Stimulated activated naive CD8-positive, alpha-beta T cell treated with anti-CD3 and anti-CD28 coated beads, Interleukin-15, amount 100 ng/mL, for 72 hours (primary cell): ENCODE measurements around the gene VEGFC.

ENCODE experiments used
- ATAC-seq: fragments of 150-1000 bp; cut with Tn5 transposase; 2 replicates; pipeline ENCODE4 v1.10.0; 2021; ENCODE audit warnings: mild to moderate bottlenecking, moderate library complexity
- DNase-seq, 2 donors: peaks; one replicate each; pipeline ENCODE4 v3.0.0; 2021 to 2022
- H3K27ac Mint-ChIP-seq, 2 donors: one replicate each; pipeline ENCODE4 v1.8.0; 2022; ENCODE audit warnings: mild to moderate bottlenecking in 2 of 2, mixed read lengths in 2 of 2, moderate library complexity in 2 of 2
- H3K27me3 Mint-ChIP-seq: one replicate; pipeline ENCODE4 v1.8.0; 2022; ENCODE audit warnings: mixed read lengths
- H3K4me1 Mint-ChIP-seq: one replicate; pipeline ENCODE4 v1.8.0; 2022; ENCODE audit warnings: mild to moderate bottlenecking, mixed read lengths
- H3K4me3 Mint-ChIP-seq, 2 donors: one replicate each; pipeline ENCODE4 v1.8.0; 2022; ENCODE audit warnings: mild to moderate bottlenecking in 2 of 2, mixed read lengths in 2 of 2, moderate library complexity in 1 of 2
- H3K9me3 Mint-ChIP-seq, 2 donors: one replicate each; pipeline ENCODE4 v1.8.0; 2022; ENCODE audit warnings: mixed read lengths in 2 of 2

Gene VEGFC

GRCh38 chr4:176755613-176756012 is 37.1 kb downstream of the VEGFC start:
- Mint-ChIP-seq H3K27ac (no peak overlapping the region), H3K4me3 (no peak overlapping the region), H3K9me3 (no peaks in the 10 kb centered on the region), H3K4me1 (no peaks in the 10 kb centered on the region), H3K27me3 (no peaks in the 10 kb centered on the region)
- ATAC-seq (no peak), DNase-seq (no peak)

GRCh38 chr4:176755001-176755400 is 37.7 kb downstream of the VEGFC start:
- ATAC-seq (no peak), DNase-seq (no peak)
- H3K27ac Mint-ChIP-seq = no peak overlapping the region
- no peaks in the 10 kb centered on the region for H3K9me3 Mint-ChIP-seq
- H3K27me3 Mint-ChIP-seq = no peaks in the 10 kb centered on the region
- no peaks in the 10 kb centered on the region for H3K4me1 Mint-ChIP-seq
- no peak overlapping the region for H3K4me3 Mint-ChIP-seq

- Mint-ChIP-seq H3K4me1 (no peaks in the 10 kb centered on the region), H3K27ac (no peak overlapping the region), H3K27me3 (no peaks in the 10 kb centered on the region), H3K9me3 (no peaks in the 10 kb centered on the region), H3K4me3 (no peak overlapping the region)
- no peak for DNase-seq
- no peak for ATAC-seq
These were observed 39.7 kb downstream of the VEGFC start for GRCh38 chr4:176753049-176753448.

GRCh38 chr4:176752191-176752749 is 40.5 kb downstream of the VEGFC start:
- no peak overlapping the region for H3K4me3 Mint-ChIP-seq
- no peaks in the 10 kb centered on the region for H3K9me3 Mint-ChIP-seq
- H3K27ac Mint-ChIP-seq = no peak overlapping the region
- no peaks in the 10 kb centered on the region for H3K27me3 Mint-ChIP-seq
- ATAC-seq = no peak
- DNase-seq = no peak
- H3K4me1 Mint-ChIP-seq = no peaks in the 10 kb centered on the region

GRCh38 chr4:176751061-176751460 is 41.7 kb downstream of the VEGFC start:
- Mint-ChIP-seq H3K4me1 (no peaks in the 10 kb centered on the region), H3K27ac (no peak overlapping the region), H3K4me3 (no peak overlapping the region), H3K27me3 (no peaks in the 10 kb centered on the region), H3K9me3 (no peaks in the 10 kb centered on the region)
- ATAC-seq = no peak
- no peak for DNase-seq

- Mint-ChIP-seq H3K27ac (no peak overlapping the region), H3K4me3 (no peak overlapping the region), H3K27me3 (no peaks in the 10 kb centered on the region), H3K9me3 (no peaks in the 10 kb centered on the region), H3K4me1 (no peaks in the 10 kb centered on the region)
- DNase-seq = no peak
- no peak for ATAC-seq
These were observed 45.9 kb downstream of the VEGFC start for GRCh38 chr4:176746846-176747245.

- Mint-ChIP-seq H3K4me3 (no peak overlapping the region), H3K27ac (no peak overlapping the region), H3K4me1 (no peaks in the 10 kb centered on the region), H3K9me3 (no peaks in the 10 kb centered on the region), H3K27me3 (no peaks in the 10 kb centered on the region)
- DNase-seq (no peak), ATAC-seq (no peak)
These were observed 46.8 kb downstream of the VEGFC start for GRCh38 chr4:176745902-176746301.

- H3K27me3 Mint-ChIP-seq = no peaks in the 10 kb centered on the region
- no peak for DNase-seq
- H3K9me3 Mint-ChIP-seq = no peaks in the 10 kb centered on the region
- no peak overlapping the region for H3K4me3 Mint-ChIP-seq
- no peak overlapping the region for H3K27ac Mint-ChIP-seq
- H3K4me1 Mint-ChIP-seq = no peaks in the 10 kb centered on the region
- no peak for ATAC-seq
These were observed 48.6 kb downstream of the VEGFC start for GRCh38 chr4:176744091-176744490.

- Mint-ChIP-seq H3K4me3 (no peak overlapping the region), H3K4me1 (no peaks in the 10 kb centered on the region), H3K27ac (no peak overlapping the region), H3K9me3 (no peaks in the 10 kb centered on the region), H3K27me3 (no peaks in the 10 kb centered on the region)
- DNase-seq = no peak
- no peak for ATAC-seq
These were observed 50.5 kb downstream of the VEGFC start for GRCh38 chr4:176742211-176742610.

- Mint-ChIP-seq H3K4me3 (no peak overlapping the region), H3K9me3 (no peaks in the 10 kb centered on the region), H3K27ac (no peak overlapping the region), H3K27me3 (no peaks in the 10 kb centered on the region), H3K4me1 (no peaks in the 10 kb centered on the region)
- DNase-seq = no peak
- no peak for ATAC-seq
These were observed 51.5 kb downstream of the VEGFC start for GRCh38 chr4:176741253-176741652.

GRCh38 chr4:176735300-176735699 is 57.4 kb downstream of the VEGFC start:
- no peak for DNase-seq

GRCh38 chr4:176734461-176734860 is 58.3 kb downstream of the VEGFC start:
- DNase-seq (no peak), ATAC-seq (no peak)
- Mint-ChIP-seq H3K27me3 (no peaks in the 10 kb centered on the region), H3K4me3 (no peak overlapping the region), H3K27ac (no peak overlapping the region), H3K9me3 (no peaks in the 10 kb centered on the region), H3K4me1 (no peaks in the 10 kb centered on the region)

More at GRCh38 chr4:176735300-176735699, 57.4 kb downstream of the VEGFC start:
- no peak overlapping the region for H3K4me3 Mint-ChIP-seq
- no peaks in the 10 kb centered on the region for H3K27me3 Mint-ChIP-seq
- H3K27ac Mint-ChIP-seq = no peak overlapping the region
- ATAC-seq = no peak
- no peaks in the 10 kb centered on the region for H3K9me3 Mint-ChIP-seq
- no peaks in the 10 kb centered on the region for H3K4me1 Mint-ChIP-seq

- ATAC-seq = no peak
- H3K27ac Mint-ChIP-seq = no peak overlapping the region
- no peaks in the 10 kb centered on the region for H3K27me3 Mint-ChIP-seq
- no peaks in the 10 kb centered on the region for H3K9me3 Mint-ChIP-seq
- DNase-seq = no peak
- H3K4me1 Mint-ChIP-seq = no peaks in the 10 kb centered on the region
- no peak overlapping the region for H3K4me3 Mint-ChIP-seq
These were observed 63.2 kb downstream of the VEGFC start for GRCh38 chr4:176729489-176729888.

- DNase-seq (no peak), ATAC-seq (no peak)
- no peak overlapping the region for H3K4me3 Mint-ChIP-seq
- H3K27me3 Mint-ChIP-seq = no peaks in the 10 kb centered on the region
- no peaks in the 10 kb centered on the region for H3K4me1 Mint-ChIP-seq
- no peaks in the 10 kb centered on the region for H3K9me3 Mint-ChIP-seq
- H3K27ac Mint-ChIP-seq = no peak overlapping the region
These were observed 65.9 kb downstream of the VEGFC start for GRCh38 chr4:176726803-176727202.

- Mint-ChIP-seq H3K27ac (no peak overlapping the region), H3K4me1 (no peaks in the 10 kb centered on the region), H3K4me3 (no peak overlapping the region), H3K9me3 (no peaks in the 10 kb centered on the region), H3K27me3 (no peaks in the 10 kb centered on the region)
- DNase-seq (no peak), ATAC-seq (no peak)
These were observed 71.3 kb downstream of the VEGFC start for GRCh38 chr4:176721459-176721858.

- Mint-ChIP-seq H3K27me3 (no peaks in the 10 kb centered on the region), H3K9me3 (no peaks in the 10 kb centered on the region), H3K27ac (no peak overlapping the region), H3K4me3 (no peak overlapping the region), H3K4me1 (no peaks in the 10 kb centered on the region)
- ATAC-seq (no peak), DNase-seq (no peak)
These were observed 73.8 kb downstream of the VEGFC start for GRCh38 chr4:176718881-176719280.

GRCh38 chr4:176717237-176717636 is 75.5 kb downstream of the VEGFC start:
- no peak overlapping the region for H3K4me3 Mint-ChIP-seq
- no peaks in the 10 kb centered on the region for H3K9me3 Mint-ChIP-seq
- no peaks in the 10 kb centered on the region for H3K27me3 Mint-ChIP-seq
- H3K27ac Mint-ChIP-seq = no peak overlapping the region
- no peaks in the 10 kb centered on the region for H3K4me1 Mint-ChIP-seq
- ATAC-seq (no peak), DNase-seq (no peak)
